Activated CD8-positive, alpha-beta memory T cell treated with anti-CD3 and anti-CD28 coated beads, Interleukin-2, amount 50 U/mL, for 24 hours (primary cell): Measurements from ENCODE around the gene RELCH.

Experiments
- DNase-seq: peaks from one replicate; pipeline ENCODE4 v3.0.0-alpha.2; 2020; ENCODE audit errors: extremely low read depth

The RELCH gene

GRCh38 chr18:62324181-62324828 lies 137.2 kb downstream of the RELCH start:
- no peak for DNase-seq

- DNase-seq = no peak
These were observed 138.1 kb downstream of the RELCH start, which contains the start of gene TNFRSF11A for GRCh38 chr18:62324917-62325805. TNFRSF11A (plus strand) TSS chr18:62325310; CDS start chr18:62325353, 43 bp downstream.

GRCh38 chr18:62325806-62326645 lies 139.0 kb downstream of the RELCH start:
- DNase-seq = no peak

- DNase-seq = no peak
These were observed 139.7 kb downstream of the RELCH start for GRCh38 chr18:62326646-62327348.

GRCh38 chr18:62327977-62328376 lies 140.9 kb downstream of the RELCH start:
- DNase-seq = no peak

GRCh38 chr18:62328586-62329525 lies 141.8 kb downstream of the RELCH start:
- no peak for DNase-seq

GRCh38 chr18:62329691-62330454 lies 142.8 kb downstream of the RELCH start:
- no peak for DNase-seq

GRCh38 chr18:62330650-62331049 lies 143.6 kb downstream of the RELCH start:
- DNase-seq = no peak

GRCh38 chr18:62331581-62332356 lies 144.7 kb downstream of the RELCH start:
- DNase-seq = no peak

GRCh38 chr18:62332431-62332830 lies 145.4 kb downstream of the RELCH start:
- no peak for DNase-seq

- DNase-seq = no peak
These were observed 146.1 kb downstream of the RELCH start for GRCh38 chr18:62332964-62333695.

- DNase-seq = no peak
These were observed 147.1 kb downstream of the RELCH start for GRCh38 chr18:62334120-62334519.

GRCh38 chr18:62335494-62335893 lies 148.4 kb downstream of the RELCH start:
- DNase-seq = no peak

GRCh38 chr18:62336618-62337017 lies 149.6 kb downstream of the RELCH start:
- no peak for DNase-seq

GRCh38 chr18:62337336-62337735 lies 150.3 kb downstream of the RELCH start:
- no peak for DNase-seq

- DNase-seq = no peak
These were observed 151.5 kb downstream of the RELCH start for GRCh38 chr18:62338446-62339105.
